NCI-H1694 (cell line): ENCODE results near the gene FHDC1.

Experiments
- DNase-seq: peaks from one replicate; lab custom pipeline; 2025; lab: John Stamatoyannopoulos, UW

FHDC1 gene

GRCh38 chr4:152981278-152981677 lies 45.2 kb downstream of the FHDC1 start:
- DNase-seq = no peak

- DNase-seq = no peak
These were observed 45.7 kb downstream of the FHDC1 start for GRCh38 chr4:152981842-152982241.

- DNase-seq = no peak
These were observed 47.1 kb downstream of the FHDC1 start for GRCh38 chr4:152983221-152983620.

GRCh38 chr4:152983774-152984411 lies 47.8 kb downstream of the FHDC1 start:
- no peak for DNase-seq

- no peak for DNase-seq
These were observed 52.8 kb downstream of the FHDC1 start for GRCh38 chr4:152988721-152989553.

- DNase-seq = no peak
These were observed 53.4 kb downstream of the FHDC1 start for GRCh38 chr4:152989554-152989970.

- DNase-seq = no peak
These were observed 54.5 kb downstream of the FHDC1 start for GRCh38 chr4:152990471-152991131.

GRCh38 chr4:152991398-152991797 lies 55.3 kb downstream of the FHDC1 start:
- DNase-seq = peak; percentile 14

- DNase-seq = no peak
These were observed 55.9 kb downstream of the FHDC1 start for GRCh38 chr4:152992027-152992426.

- no peak for DNase-seq
These were observed 56.3 kb downstream of the FHDC1 start for GRCh38 chr4:152992466-152992865.

- DNase-seq = no peak
These were observed 57.9 kb downstream of the FHDC1 start for GRCh38 chr4:152994038-152994437.

GRCh38 chr4:152996111-152996571 lies 60.0 kb downstream of the FHDC1 start:
- DNase-seq = no peak

- no peak for DNase-seq
These were observed 60.5 kb downstream of the FHDC1 start for GRCh38 chr4:152996672-152997071.

GRCh38 chr4:152997288-152997687 lies 61.2 kb downstream of the FHDC1 start:
- no peak for DNase-seq

GRCh38 chr4:152997771-152998487 lies 61.8 kb downstream of the FHDC1 start:
- no peak for DNase-seq

- DNase-seq = no peak
These were observed 62.7 kb downstream of the FHDC1 start for GRCh38 chr4:152998861-152999260.

GRCh38 chr4:152999346-153000075 lies 63.4 kb downstream of the FHDC1 start:
- DNase-seq = peak; percentile 81

- no peak for DNase-seq
These were observed 63.9 kb downstream of the FHDC1 start for GRCh38 chr4:153000076-153000420.

- DNase-seq = no peak
These were observed 65.5 kb downstream of the FHDC1 start for GRCh38 chr4:153001626-153002025.

GRCh38 chr4:153002110-153002509 lies 66.0 kb downstream of the FHDC1 start:
- DNase-seq = no peak

GRCh38 chr4:153004081-153004850 lies 68.1 kb downstream of the FHDC1 start:
- no peak for DNase-seq
